Measurements from ENCODE around the gene GBGT1. TPM values are rescaled to one million over a fixed set of nuclear protein-coding genes. Genes with fewer than 3 reads are reported as not detected.

The GBGT1 gene
- total RNA-seq, 4 donors from 2014 or later = 0.15 to 10.3 (median 5.6) TPM

GRCh38 chr9:133188006-133188842 is 24.5 kb upstream of the GBGT1 start:
- Histone ChIP-seq H3K9me3 (no peaks in the 10 kb centered on the region), H3K27me3 (peaks cover 4 to 7% (median 7%) of the 10 kb centered on the region in 3 donors), H3K36me3 (no peaks in the 10 kb centered on the region), H3K4me3 (no peak overlapping the region), H3K4me1 (no peaks in the 10 kb centered on the region), H3K27ac (no peak overlapping the region)
- in situ Hi-C loops (cut with MboI; ENCODE audit: low sequenced_read_pairs in 4 of 4) = loop anchor here in 3 of 4 donors (10.0 to 25.0 kb wide), 2 partner anchors 297 to 299 kb away; partner anchors contain the start of gene SLC2A6 (in 1 of the 3)
- DNase-seq (no peak), ATAC-seq (no peak)
- TF ChIP-seq POLR2A (IDR thresholded peaks at IDR 0.05) (no peak), CTCF (IDR thresholded peaks at IDR 0.05 in 4 of 5, conservative IDR thresholded peaks at IDR 0.05 in 1 of 5) (no peak)
- intact Hi-C loops (cut with DNase I; ENCODE audit: low total_unique reads) = loop anchor here (10.0 kb wide), 1 partner anchor 143 kb away; no protein-coding TSS in a partner anchor

GRCh38 chr9:133187561-133188005 is 23.9 kb upstream of the GBGT1 start:
- intact Hi-C loops (cut with DNase I; ENCODE audit: low total_unique reads) = loop anchor here (2.0 to 10.0 kb wide), 3 partner anchors 141 to 217 kb away; no protein-coding TSS in a partner anchor
- in situ Hi-C loops (cut with MboI; ENCODE audit: low sequenced_read_pairs in 4 of 4) = loop anchor here in 3 of 4 donors (10.0 to 25.0 kb wide), 2 partner anchors 297 to 300 kb away; partner anchors contain the start of gene SLC2A6 (in 1 of the 3)
- no peak for TF ChIP-seq CTCF (IDR thresholded peaks at IDR 0.05 in 4 of 5, conservative IDR thresholded peaks at IDR 0.05 in 1 of 5)
- no peak for TF ChIP-seq POLR2A (IDR thresholded peaks at IDR 0.05)
- DNase-seq (no peak), ATAC-seq (no peak)
- no peaks in the 10 kb centered on the region for H3K4me1 ChIP-seq
- no peaks in the 10 kb centered on the region for H3K9me3 ChIP-seq
- no peak overlapping the region for H3K4me3 ChIP-seq
- H3K27ac ChIP-seq = no peak overlapping the region
- H3K27me3 ChIP-seq = peaks cover 4 to 7% (median 5%) of the 10 kb centered on the region in 3 donors
- no peaks in the 10 kb centered on the region for H3K36me3 ChIP-seq

GRCh38 chr9:133186736-133187135 is 23.0 kb upstream of the GBGT1 start:
- Histone ChIP-seq H3K9me3 (no peaks in the 10 kb centered on the region), H3K4me3 (no peak overlapping the region), H3K4me1 (no peaks in the 10 kb centered on the region), H3K36me3 (no peaks in the 10 kb centered on the region), H3K27me3 (peaks cover 4 to 7% (median 5%) of the 10 kb centered on the region in 3 donors), H3K27ac (no peak overlapping the region)
- no peak for TF ChIP-seq POLR2A (IDR thresholded peaks at IDR 0.05)
- TF ChIP-seq CTCF (IDR thresholded peaks at IDR 0.05 in 4 of 5, conservative IDR thresholded peaks at IDR 0.05 in 1 of 5) = no peak
- no peak for DNase-seq
- intact Hi-C loops (cut with DNase I; ENCODE audit: low total_unique reads) = loop anchor here (1.0 to 10.0 kb wide), 5 partner anchors 71 to 300 kb away; no protein-coding TSS in a partner anchor
- ATAC-seq = no peak
- in situ Hi-C loops (cut with MboI; ENCODE audit: low sequenced_read_pairs in 4 of 4) = loop anchor here in 3 of 4 donors (10.0 to 25.0 kb wide), 2 partner anchors 298 to 301 kb away; partner anchors contain the start of gene SLC2A6 (in 1 of the 3)

- peaks cover 3 to 7% (median 4%) of the 10 kb centered on the region in 3 donors for H3K27me3 ChIP-seq
- TF ChIP-seq CTCF (IDR thresholded peaks at IDR 0.05 in 4 of 5, conservative IDR thresholded peaks at IDR 0.05 in 1 of 5) = peak in 4 of 5 experiments; percentile 25 to 49 (median 48)
- TF ChIP-seq POLR2A (IDR thresholded peaks at IDR 0.05) = no peak
- intact Hi-C loops (cut with DNase I; ENCODE audit: low total_unique reads) = loop anchor here (10.0 kb wide), 1 partner anchor 140 kb away; no protein-coding TSS in a partner anchor
- no peak overlapping the region for H3K27ac ChIP-seq
- DNase-seq (no peak), ATAC-seq (peak in 1 of 2 donors; percentile 36)
- H3K36me3 ChIP-seq = no peaks in the 10 kb centered on the region
- in situ Hi-C loops (cut with MboI; ENCODE audit: low sequenced_read_pairs in 4 of 4) = loop anchor here in 3 of 4 donors (10.0 to 25.0 kb wide), 2 partner anchors 300 to 302 kb away; partner anchors contain the start of gene SLC2A6 (in 1 of the 3)
- no peak overlapping the region for H3K4me3 ChIP-seq
- no peaks in the 10 kb centered on the region for H3K4me1 ChIP-seq
- no peaks in the 10 kb centered on the region for H3K9me3 ChIP-seq
Measured at GRCh38 chr9:133184971-133185370, 21.3 kb upstream of the GBGT1 start.

Measured in gastrocnemius medialis (tissue), 4 donors.